ENCODE measurements around the gene VARS1.

Gene VARS1

DNA sequence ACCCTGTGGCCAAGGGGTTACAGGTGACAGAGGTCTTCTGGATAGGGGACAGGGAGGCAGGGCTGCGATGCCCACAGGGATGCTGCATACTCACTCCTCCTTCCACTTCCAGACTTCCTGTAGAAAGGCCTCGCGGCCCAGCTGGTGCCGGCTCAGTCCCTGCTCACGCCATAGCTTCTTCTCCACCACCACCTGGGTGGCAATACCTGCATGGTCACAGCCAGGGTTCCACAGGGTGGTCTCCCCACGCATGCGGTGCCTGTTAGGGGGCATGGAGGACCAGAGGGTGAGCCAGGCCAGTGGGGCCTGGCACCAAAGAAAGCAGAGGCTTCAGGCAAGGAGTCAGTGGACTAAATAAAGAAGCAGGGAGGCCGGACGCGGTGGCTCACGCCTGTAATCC is 10.1 kb downstream of the VARS1 start:
- no peak for DNase-seq (ENCODE audit: low read depth)
- H3K4me3 ChIP-seq (replicated peaks; ENCODE audit: low read depth, low read length) = no peak overlapping the region
- TF ChIP-seq, protein P1, sequence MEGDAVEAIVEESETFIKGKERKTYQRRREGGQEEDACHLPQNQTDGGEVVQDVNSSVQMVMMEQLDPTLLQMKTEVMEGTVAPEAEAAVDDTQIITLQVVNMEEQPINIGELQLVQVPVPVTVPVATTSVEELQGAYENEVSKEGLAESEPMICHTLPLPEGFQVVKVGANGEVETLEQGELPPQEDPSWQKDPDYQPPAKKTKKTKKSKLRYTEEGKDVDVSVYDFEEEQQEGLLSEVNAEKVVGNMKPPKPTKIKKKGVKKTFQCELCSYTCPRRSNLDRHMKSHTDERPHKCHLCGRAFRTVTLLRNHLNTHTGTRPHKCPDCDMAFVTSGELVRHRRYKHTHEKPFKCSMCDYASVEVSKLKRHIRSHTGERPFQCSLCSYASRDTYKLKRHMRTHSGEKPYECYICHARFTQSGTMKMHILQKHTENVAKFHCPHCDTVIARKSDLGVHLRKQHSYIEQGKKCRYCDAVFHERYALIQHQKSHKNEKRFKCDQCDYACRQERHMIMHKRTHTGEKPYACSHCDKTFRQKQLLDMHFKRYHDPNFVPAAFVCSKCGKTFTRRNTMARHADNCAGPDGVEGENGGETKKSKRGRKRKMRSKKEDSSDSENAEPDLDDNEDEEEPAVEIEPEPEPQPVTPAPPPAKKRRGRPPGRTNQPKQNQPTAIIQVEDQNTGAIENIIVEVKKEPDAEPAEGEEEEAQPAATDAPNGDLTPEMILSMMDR (IDR thresholded peaks at IDR 0.05; ENCODE audit: low read length, missing control alignments) = no peak

DNA sequence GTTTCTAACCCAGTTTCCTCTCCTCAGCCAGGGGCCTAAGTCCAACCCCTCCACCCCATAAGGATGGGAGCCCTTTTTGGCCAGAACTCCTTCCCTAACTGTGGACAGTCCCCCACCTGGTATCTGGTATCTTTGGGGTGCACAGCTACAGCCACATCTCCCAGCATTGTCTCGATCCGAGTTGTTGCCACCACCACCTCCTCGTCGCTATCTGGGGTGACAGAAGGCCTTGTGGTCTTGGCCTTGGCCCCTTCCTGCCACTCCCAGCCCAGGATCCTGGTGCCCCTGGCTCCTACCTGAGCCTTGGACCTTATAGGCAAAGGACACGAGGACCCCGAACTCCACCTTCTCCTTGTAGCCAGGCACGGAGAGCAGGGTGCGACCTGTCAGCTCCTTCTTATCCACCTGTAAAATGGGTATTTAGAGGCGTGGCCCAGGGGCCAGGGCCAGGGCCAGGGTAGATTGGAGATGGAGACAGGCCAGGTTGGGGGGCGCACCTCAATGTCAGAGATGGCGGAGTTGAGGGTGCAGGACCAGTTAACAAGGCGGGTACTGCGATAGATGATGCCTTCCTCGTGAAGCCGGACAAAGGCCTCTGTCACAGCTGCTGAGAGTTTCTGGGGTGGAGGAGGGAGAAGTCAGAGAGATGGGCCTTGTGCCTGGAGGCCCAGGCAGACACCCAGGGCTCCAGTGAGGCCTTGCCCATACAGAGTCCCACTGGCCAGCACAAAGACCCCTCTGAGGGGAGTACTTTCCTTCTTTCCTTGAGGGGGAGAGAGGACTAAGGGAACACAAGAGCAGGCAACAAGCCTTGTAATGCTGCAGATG is 11.2 kb downstream of the VARS1 start:
- no peak overlapping the region for H3K4me3 ChIP-seq (replicated peaks; ENCODE audit: low read depth, low read length)
- no peak for DNase-seq (ENCODE audit: low read depth)
- TF ChIP-seq, protein P1 (IDR thresholded peaks at IDR 0.05; ENCODE audit: low read length, missing control alignments) = no peak

DNA sequence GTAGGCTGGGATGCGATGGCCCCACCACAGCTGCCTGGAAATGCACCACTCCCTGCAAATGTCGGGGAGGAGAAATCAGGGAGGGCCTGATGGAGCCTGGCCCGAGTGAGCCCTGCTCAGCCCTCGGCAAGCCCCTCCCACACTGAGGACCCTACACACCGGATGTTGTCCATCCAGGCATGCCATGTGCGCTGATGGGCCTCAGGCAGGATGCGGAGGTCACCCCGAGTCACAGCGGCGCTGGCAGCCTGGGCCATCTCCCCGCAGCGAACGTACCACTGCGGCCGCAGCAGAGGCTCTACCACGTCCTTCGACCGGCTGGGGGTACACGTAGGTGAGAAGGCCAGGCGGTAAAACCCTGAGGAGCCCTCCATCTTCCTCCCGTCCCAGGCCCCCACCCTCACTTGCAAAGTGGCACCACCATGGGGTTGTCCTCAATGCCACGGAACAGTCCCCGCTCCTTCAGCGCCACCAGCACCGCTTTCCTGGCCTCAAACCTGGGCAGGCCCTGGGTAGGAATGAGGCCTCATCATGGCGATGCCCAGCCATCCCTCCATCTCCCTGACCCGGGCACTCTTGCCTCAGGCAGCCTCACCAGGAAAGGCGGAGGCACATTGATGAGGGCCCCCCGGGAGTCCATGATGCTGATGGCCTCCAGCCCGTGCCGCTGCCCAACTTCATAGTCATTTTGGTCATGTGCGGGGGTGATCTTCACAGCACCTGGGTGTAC is 13.3 kb downstream of the VARS1 start:
- DNase-seq (ENCODE audit: low read depth) = no peak
- no peak overlapping the region for H3K4me3 ChIP-seq (replicated peaks; ENCODE audit: low read depth, low read length)

DNA sequence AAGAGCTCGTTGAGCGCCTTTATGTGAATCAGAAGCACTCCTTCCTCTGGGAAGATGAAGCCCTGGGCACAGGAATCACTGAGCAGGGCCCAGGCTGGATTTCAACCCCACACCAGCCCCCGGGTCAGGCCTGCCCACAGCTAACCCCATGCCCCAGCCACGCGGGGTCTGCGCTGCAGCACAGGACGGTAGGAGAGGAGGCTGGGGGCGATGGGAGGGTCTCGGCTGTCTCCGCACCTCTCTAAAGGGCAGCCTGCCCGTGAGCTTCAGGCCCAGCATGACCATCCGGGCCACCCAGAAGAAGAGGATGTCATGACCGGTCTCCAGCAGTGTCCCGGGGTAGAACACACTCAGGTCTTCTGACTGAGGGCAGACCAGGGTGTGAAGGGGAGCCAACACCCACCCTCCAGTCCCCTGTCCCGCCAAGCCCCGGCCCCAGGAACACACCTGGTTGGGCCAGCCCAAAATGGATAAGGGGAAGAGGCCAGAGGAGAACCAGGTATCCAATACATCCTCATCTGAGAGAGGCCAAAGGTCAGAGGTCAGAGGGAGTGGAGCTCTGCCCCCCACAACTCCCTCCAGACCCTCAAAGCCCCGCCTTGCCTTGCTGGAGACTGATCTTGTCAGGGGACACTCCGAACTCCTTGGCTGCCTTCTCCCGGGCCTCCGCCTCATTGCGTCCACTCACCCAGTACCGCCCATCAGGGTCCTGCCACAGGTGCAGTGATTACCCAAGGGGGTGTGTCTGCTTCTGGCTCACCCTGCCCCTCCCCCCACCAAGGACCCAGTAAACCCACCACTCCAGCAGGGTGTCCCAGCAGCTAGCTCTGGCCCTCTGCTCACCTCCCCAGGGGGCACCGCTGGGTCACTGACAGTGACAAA is 14.1 kb downstream of the VARS1 start:
- TF ChIP-seq, protein P1 (IDR thresholded peaks at IDR 0.05; ENCODE audit: low read length, missing control alignments) = no peak
- no peak for DNase-seq (ENCODE audit: low read depth)

More for the DNA sequence above, 13.3 kb downstream of the VARS1 start:
- TF ChIP-seq, protein P1 (IDR thresholded peaks at IDR 0.05; ENCODE audit: low read length, missing control alignments) = no peak

DNA sequence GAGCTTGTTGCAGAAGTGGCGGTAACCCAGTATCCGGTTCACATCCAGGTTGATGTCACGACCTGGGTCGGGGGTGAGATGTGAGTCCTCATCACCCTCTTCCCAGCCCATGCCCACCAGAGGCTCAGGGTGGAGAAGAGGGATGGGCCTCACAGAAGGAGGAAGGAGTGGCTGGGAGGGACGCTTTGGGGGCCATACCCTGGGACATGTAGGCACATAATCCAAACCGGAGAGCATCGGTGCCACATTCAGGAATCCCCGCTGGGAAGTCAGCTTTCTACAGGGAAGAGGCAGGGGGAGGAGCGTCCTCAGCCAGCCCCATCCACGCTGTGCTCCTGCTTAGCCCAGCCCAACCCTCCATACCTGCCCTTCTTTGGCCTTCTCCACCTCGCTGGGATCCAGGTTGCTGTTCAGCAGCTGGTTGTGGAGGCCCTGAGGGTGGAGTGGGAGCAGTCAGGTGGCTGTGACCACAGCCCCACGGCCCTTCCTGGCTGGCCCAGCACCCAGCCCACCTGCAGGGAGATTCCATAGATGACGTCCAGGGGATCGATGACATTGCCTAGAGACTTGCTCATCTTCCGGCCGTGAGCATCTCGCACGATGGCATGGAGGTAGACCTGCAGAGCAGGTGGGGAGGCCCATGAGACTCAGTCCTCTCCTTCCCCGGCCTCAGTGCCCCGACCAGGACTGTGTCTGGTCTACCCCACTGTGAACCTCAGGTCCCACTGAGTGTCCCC is 14.9 kb downstream of the VARS1 start:
- no peak for DNase-seq (ENCODE audit: low read depth)
- H3K4me3 ChIP-seq (replicated peaks; ENCODE audit: low read depth, low read length) = no peak overlapping the region
- TF ChIP-seq, protein P1 (IDR thresholded peaks at IDR 0.05; ENCODE audit: low read length, missing control alignments) = no peak

More for the DNA sequence above, 14.1 kb downstream of the VARS1 start:
- H3K4me3 ChIP-seq (replicated peaks; ENCODE audit: low read depth, low read length) = no peak overlapping the region

DNA sequence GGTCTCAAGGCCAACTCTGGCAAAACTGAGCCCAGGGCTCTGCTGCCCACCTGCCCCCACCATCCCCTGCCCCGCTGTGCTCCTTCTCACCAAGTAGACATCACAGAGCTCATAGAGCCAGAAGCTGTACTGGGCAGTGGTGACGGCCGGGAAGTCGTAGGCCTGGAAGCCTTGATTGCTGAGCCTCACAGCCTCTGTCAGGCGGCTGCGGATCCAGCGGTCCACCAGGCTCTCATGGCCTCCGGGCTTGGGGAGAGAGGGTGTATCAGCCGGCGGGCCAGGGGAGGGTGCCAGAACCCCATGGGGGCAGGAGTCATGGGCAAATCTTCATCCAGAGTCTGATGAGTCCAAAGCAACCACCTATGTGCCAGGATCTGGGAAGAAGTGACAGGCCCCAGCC is 15.6 kb downstream of the VARS1 start:
- DNase-seq (ENCODE audit: low read depth) = no peak
- no peak overlapping the region for H3K4me3 ChIP-seq (replicated peaks; ENCODE audit: low read depth, low read length)
- TF ChIP-seq, protein P1 (IDR thresholded peaks at IDR 0.05; ENCODE audit: low read length, missing control alignments) = no peak
